Lung (tissue), 12 donors: Measurements from ENCODE around the gene HAAO. TPM values are rescaled to one million over a fixed set of nuclear protein-coding genes. Genes with fewer than 3 reads are reported as not detected.
A peak's percentile ranks its signal among the peaks of the same experiment; 100 is the strongest.

ENCODE experiments used
- ATAC-seq: fragments of 200-7000 bp; cut with Tn5 transposase; one replicate; pipeline ENCODE4 v1.9.1; 2020; ENCODE audit warnings: moderate number of reproducible peaks; ENCODE audit not compliant: insufficient read depth, low FRiP score
- DNase-seq, 3 donors: peaks; one replicate each; pipeline ENCODE4 v3.0.0-alpha.2; 2013 to 2017
- H3K27ac ChIP-seq, 2 donors: one replicate each; pipeline ENCODE4 v1.5.1; 2013; ENCODE audit warnings: mild to moderate bottlenecking in 2 of 2, moderate library complexity in 2 of 2, control low read depth in 1 of 2, inconsistent platforms in 1 of 2, low read depth in 1 of 2, low read length in 1 of 2
- H3K27me3 ChIP-seq, 3 donors: one replicate each; pipeline ENCODE4 v1.5.1; 2013; ENCODE audit warnings: low read length in 2 of 3; ENCODE audit not compliant: control insufficient read depth in 3 of 3, insufficient read depth in 3 of 3
- H3K36me3 ChIP-seq, 4 donors: one replicate each; pipeline ENCODE4 v1.5.1; 2013; ENCODE audit warnings: low read length in 4 of 4, mild to moderate bottlenecking in 1 of 4, moderate library complexity in 1 of 4; ENCODE audit not compliant: control insufficient read depth in 4 of 4, insufficient read depth in 4 of 4
- H3K4me1 ChIP-seq, 5 donors: one replicate each; pipeline ENCODE4 v1.5.1; 2013; ENCODE audit warnings: low read length in 5 of 5, mild to moderate bottlenecking in 2 of 5, moderate library complexity in 1 of 5; ENCODE audit not compliant: control insufficient read depth in 5 of 5, insufficient read depth in 5 of 5
- H3K4me3 ChIP-seq: one replicate; pipeline ENCODE4 v1.5.1; 2013; ENCODE audit warnings: mild to moderate bottlenecking, control low read depth, moderate library complexity
- H3K9ac ChIP-seq, 2 donors: one replicate each; pipeline ENCODE4 v1.5.1; 2013; ENCODE audit warnings: low read length in 2 of 2, control low read depth in 1 of 2; ENCODE audit not compliant: insufficient read depth in 1 of 2
- H3K9me3 ChIP-seq, 4 donors: one replicate each; pipeline ENCODE4 v1.5.1; 2013; ENCODE audit warnings: low read length in 3 of 4, mild to moderate bottlenecking in 1 of 4, moderate library complexity in 1 of 4; ENCODE audit not compliant: control insufficient read depth in 4 of 4, insufficient read depth in 3 of 4
- CTCF ChIP-seq: IDR thresholded peaks from 2 replicates; pipeline ENCODE4 v1.5.1; 2012; ENCODE audit warnings: mild to moderate bottlenecking; ENCODE audit errors: control extremely low read depth, extremely low read depth
- WGBS, 2 donors: extraction: QIAGEN DNeasy Blood & Tissue Kit; methylation state at CpG; one replicate each; pipeline ENCODE4 v1.1.7; 2013; 5-methylcytosine and 5-hydroxymethylcytosine counted together
- polyA plus RNA-seq, 2 donors: library from polyadenylated mRNA; stranded (reverse); fragments of 200-250 nt; gene quantifications; one replicate each; pipeline ENCODE4 v1.2.1, GENCODE V29; 2013
- total RNA-seq, 2 donors: library from RNA; depleted of rRNA in 1 of 2; stranded (reverse); fragments of >200 nt in 1 of 2; gene quantifications; one replicate each; pipeline ENCODE4 v1.2.1, GENCODE V29; 2014 to 2021
- donor health status: control.
- donor health status: control.
- donor health status: Bipolar disorder and iron deficiency.
- donor health status: healthy.
- donor health status: DM: yes; HTN: yes; CAD: no.

Gene HAAO
- total and polyA plus RNA-seq, 4 donors = 3.7 to 13.0 (median 9.4) TPM

GRCh38 chr2:42747422-42747821 is 45.0 kb downstream of the HAAO start:
- WGBS, 2 donors = 76 to 92% methylated on average over 3 of the region's 3 CpGs
- H3K36me3 ChIP-seq = peaks cover 0 to 8% (median 0%) of the 10 kb centered on the region in 4 donors
- DNase-seq (peak in 1 of 3 donors; percentile 35), ATAC-seq (no peak)
- H3K4me3 ChIP-seq = no peak overlapping the region
- H3K27me3 ChIP-seq = no peaks in the 10 kb centered on the region
- no peaks in the 10 kb centered on the region for H3K4me1 ChIP-seq
- no peaks in the 10 kb centered on the region for H3K9me3 ChIP-seq
- no peak overlapping the region for H3K27ac ChIP-seq
- TF ChIP-seq CTCF = no peak
- no peak overlapping the region for H3K9ac ChIP-seq

GRCh38 chr2:42744545-42745082 is 47.8 kb downstream of the HAAO start:
- Histone ChIP-seq H3K4me1 (no peaks in the 10 kb centered on the region), H3K36me3 (peaks cover 0 to 13% (median 2%) of the 10 kb centered on the region in 4 donors), H3K9ac (no peak overlapping the region), H3K4me3 (no peak overlapping the region), H3K27me3 (no peaks in the 10 kb centered on the region), H3K9me3 (peaks cover 0 to 3% (median 0%) of the 10 kb centered on the region in 4 donors), H3K27ac (no peak overlapping the region)
- no peak for DNase-seq
- 97 to 98% methylated on average over 3 of the region's 3 CpGs for WGBS, 2 donors
- ATAC-seq = no peak
- no peak for TF ChIP-seq CTCF

GRCh38 chr2:42743659-42743990 is 48.8 kb downstream of the HAAO start:
- H3K4me3 ChIP-seq = no peak overlapping the region
- no peaks in the 10 kb centered on the region for H3K27me3 ChIP-seq
- ATAC-seq = no peak
- no peak overlapping the region for H3K9ac ChIP-seq
- H3K27ac ChIP-seq = no peak overlapping the region
- TF ChIP-seq CTCF = no peak
- H3K4me1 ChIP-seq = no peaks in the 10 kb centered on the region
- WGBS, 2 donors = 93 to 100% methylated on average over 1 of the region's 1 CpG
- no peak for DNase-seq
- peaks cover 0 to 13% (median 0%) of the 10 kb centered on the region in 4 donors for H3K36me3 ChIP-seq
- H3K9me3 ChIP-seq = peaks cover 0 to 3% (median 0%) of the 10 kb centered on the region in 4 donors
